ENCODE results near the gene MAMLD1.

MAMLD1 gene

DNA sequence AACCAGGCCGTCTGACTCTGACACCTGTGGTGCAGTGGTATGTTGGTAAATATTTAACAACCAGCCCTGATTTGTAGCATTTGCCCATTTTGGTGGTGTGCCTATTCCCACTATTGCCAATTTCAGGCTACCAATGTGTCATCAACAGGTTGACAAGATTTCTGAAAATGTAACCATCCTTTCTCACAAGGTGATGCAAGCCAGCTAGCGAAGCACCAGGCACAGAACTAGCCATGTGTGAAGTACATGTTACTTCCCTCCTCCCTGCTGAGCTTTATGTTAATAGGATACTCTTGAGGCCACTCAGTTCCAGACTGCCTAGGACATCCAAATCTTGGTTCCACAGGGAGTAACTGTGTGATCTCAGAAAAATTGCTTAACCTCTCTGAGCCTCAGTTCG is 7.2 kb upstream of the MAMLD1 start:
- DNase-seq = no peak

DNA sequence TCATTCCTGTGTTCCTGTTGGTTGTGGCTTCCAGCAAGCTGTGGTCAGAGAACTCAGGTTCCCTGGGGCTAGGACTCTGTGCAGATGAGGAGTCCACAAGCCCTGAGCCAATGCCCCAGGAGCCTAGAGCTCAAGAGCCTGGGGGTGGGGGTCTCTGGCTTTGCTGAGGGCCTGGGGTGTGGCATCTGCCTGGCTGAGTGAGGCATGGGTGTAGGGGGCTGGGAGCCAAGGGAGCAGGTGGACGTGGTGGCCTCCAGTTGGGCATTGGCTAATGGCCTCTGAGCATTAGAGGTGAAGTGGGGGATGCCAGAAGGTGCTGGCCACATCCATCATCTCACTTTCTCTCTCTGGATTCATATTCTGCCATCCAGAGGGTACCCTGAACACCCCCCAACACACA is 5.3 kb upstream of the MAMLD1 start:
- DNase-seq = no peak

DNA sequence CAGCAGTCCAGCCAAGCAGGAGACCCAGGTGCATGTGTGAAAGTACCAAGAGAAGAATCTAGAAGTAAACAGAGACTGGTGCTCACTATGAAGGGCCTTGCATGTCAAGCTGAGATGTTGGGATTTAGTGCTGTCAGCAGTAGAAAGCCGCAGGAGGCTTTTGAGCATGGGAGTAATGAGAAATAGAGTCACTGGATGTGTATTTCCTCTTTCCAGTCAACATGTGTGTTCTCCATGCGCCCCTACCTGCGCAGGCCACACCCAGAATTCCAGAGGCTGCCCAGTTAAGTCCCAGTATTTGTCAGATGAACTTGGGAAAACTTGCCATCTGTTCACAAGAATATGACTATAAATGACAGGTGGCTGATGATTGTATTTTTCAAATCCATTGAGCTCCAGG is 4.5 kb upstream of the MAMLD1 start:
- DNase-seq = no peak

DNA sequence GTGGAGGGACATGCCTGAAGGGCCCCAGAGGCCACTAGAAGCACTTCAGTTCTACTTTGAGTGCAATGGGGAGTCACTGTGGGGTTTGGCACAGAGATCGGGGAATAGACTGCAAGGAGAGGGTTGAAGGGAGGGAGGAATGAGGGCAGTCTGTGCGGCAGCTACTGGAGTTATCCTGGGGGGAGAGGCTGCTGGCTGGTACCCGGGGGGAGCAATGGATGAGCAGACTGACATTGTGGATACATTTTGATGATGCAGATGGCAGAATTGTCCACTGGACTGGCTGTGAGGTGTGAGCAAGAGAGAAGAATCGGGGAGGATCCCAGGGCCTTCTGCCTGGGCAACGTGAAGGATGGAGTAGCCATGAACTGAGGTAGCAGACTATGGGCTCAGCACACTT is 2.8 kb upstream of the MAMLD1 start:
- no peak for DNase-seq

DNA sequence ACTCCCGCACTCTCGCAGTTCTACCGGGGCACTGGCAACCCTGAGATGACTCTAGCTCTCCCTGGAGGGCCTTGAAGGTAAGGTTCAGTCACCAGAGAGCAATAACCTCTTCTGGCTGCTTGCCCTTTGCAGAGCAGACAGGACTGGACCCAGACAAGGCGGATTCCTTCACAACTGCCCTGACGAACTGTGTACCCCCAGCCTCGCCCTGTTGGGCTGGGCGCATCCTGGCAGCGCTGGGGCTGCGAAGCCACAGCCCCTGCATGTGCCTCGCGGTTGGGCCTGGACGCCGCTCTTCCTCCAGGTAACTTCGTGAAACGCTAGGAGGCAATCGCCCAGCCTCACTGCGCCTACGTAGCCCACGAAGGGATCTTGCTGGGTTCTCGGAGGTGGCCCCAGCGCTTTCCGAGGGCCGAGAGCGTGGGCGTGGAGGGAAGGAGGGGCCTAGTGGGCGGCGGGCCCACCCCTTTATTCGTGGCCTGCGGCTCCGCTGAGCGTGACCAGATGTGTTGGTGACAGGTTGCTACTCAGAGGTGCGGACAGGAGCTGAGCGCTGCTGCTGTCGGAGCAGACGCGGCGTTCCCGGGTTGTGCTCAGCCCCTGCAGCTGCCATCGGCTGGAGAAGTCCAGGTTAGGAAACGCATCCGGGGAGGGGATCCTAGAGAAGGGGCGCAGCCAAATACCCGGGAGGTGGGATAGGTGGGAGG is 1.9 kb upstream of the MAMLD1 start:
- DNase-seq = no peak

DNA sequence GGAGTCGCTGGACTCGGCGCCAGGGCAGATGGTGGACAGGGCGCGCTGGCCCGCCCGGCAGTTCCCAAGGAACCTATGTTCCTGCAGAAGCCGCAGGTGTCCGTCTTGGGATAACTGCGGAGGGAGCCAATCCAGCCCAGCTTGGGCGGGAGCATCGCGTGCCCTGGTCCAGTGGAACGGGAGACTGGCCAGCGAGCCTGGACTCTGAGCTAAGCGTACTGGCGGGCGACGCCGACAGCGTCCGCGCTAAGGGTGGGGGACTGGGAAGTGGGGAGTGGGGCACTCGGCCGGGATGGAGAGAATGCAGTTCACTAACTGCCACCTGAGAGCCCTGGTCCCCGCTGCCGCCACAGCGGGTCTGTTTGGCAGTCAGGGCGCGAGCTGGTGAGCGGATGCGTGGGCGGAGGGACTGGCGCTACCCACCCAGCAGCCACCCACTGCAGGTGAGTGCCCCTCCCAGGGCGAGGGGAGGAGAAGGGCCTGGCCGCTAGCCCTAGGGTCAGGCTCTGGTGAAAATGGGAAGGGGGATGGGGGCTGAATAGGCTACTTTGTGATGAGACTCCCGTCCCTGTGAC is 1.3 kb upstream of the MAMLD1 start:
- no peak for DNase-seq

DNA sequence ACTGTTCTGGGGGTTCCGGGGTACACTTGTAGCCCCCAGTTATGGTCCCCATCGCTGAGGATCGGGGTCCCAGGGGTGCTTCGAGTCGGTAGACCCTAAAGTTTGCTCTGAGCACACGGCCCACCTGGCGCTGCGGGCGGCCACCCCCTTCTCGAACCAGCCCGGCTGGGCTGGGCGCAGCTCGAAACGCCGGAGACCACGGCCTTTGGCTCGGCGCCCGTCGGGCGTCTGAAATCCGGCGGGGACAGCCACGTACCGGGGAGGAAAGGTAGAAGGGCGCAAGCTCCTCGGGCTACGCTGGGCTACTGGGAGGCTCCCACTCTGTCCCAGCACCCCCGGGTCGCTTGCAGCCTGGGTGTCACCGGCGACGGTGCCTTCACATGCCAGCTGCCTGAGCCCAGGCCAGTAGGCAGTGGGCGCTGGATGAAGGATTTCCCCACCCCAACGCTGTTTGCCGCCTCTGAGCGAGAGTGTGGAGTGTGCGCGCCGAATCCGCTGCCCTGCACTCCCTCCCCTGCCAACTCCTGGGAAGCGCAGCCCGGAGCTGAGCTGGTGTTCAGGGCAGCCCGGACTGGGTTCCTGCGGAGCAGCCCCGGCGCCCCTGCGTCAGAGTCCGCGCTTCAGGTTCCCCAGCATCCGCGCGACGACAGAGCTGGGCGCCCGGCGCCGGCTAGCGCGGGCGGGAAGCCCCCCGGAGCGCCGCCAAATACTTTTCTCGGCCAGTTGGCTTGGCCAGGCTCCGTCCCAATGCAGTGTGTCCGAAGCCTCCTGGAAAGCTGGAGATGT is 637 bp downstream of the MAMLD1 start:
- no peak for DNase-seq

DNA sequence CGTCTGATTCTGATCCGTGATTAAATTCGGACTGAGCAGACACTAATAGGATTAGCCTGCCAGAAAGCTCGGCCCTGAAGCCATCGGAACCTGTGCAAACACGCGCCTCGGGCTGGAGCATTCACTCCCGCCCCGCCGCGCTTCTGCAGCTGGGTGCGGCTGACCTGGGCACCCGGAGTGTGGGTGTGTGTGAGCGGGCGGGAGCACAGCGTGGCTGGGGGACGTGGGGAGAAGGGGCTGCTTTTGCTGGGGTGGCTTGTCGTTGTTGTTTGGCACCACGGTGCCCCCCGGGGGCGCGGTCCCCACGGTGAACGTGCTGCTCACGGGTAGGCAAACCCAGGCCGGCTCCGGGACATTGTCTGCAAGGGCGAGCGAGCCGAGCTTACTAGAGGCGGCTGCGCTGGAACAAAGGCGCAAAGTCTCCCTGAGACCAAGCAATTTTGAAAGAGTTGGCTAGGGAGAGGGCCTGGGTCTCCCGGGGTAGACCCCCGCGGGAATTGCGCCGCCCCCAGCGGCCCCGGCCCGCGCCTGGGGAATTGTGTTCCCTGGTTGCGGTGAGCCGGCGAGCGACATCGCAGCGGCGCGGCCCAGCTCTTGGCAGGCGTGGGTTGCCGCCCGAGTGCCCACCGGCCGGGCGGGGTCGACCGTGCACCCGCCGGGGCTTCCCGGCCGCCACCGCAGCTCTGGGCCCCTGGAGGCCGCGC is 1.4 kb downstream of the MAMLD1 start:
- DNase-seq = no peak

DNA sequence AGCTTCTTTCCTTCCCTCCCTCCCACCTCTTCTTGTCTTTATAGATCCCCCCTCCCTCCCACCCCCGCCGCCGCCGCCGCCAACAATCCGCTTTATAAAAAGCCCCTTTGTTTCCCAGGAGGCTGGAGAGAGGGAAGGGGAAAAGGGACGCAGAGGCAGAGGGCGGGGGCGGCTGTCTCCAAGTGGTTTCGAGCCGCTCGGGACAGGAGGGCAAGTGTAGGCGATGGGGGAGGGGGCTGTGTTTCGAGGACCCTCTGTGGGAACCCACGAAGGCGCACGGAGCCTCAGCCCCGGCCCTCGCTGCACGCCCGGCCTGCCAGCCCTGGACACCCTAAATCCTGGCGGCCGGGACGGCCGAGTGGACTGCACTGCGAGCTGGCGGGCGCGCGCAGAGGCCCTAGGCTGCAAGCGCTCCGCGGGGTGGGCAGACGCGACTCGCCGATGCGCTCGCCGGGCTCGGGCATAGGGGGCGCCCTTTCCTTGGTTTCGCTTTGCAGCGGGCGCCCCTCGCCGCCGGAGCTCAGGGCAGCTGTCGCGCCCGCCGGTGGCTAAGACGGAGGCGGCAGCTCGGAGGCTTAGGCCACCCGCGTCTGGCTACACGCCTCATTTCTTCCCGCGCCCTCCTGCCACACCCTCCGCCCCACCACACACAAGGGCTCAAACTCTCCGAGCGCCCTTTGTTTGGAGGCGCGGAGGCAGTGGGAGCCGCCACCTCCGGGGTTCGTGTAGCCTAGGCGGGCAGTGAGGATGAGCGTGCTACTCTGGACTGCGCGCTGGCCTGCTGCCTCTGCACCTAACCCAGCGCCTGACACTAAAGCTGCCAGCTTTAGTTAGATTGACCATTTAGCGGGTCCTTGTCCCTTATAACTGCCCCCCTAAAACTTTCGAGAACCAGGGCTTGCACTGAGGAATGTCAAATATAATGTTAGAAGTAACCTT is 2.2 kb downstream of the MAMLD1 start:
- DNase-seq = peak; percentile 67

DNA sequence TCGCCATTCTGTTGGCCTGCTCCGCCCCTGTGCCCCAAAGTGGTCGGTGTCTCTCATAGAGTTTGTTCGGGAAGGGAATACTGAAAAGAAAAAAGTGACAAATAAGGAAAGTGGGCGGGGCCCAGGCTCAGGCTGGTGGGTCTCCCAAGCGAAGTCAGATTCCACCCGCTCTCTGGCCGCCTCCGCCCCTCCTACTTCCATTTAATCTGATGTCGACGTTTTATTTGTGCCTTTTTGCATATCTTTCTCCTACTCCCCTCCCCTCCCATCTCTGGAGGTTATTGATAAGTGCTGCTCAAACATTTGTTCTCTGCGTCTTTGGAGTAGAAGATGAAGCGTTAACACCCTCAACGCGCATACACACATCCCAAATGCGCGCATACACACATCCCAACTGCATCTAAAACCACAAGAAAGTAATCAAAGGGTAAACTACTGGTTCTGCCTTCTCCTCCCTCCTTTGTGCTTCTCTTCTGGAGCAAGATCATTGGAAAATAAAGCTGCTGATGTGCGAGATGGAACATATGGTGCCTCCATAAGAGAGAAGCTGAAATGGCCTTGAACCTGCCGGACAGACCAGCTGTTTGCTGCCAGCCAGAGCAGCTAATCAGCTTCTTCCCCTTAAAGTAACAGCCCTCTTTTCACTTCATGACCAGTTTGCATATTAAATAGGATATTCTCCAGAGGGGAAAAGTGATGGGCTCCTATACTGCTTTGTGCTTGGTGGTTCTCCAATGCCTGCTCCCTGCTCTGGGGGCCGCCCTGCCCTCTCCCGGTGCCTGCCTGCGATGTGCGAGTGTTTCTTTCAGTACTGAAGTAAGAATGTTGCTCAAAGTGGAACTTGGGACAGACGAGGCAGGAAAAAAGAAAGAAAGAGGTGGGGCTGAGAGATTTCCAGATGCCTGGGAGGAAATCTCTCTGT is 3.1 kb downstream of the MAMLD1 start:
- DNase-seq = peak; percentile 51

DNA sequence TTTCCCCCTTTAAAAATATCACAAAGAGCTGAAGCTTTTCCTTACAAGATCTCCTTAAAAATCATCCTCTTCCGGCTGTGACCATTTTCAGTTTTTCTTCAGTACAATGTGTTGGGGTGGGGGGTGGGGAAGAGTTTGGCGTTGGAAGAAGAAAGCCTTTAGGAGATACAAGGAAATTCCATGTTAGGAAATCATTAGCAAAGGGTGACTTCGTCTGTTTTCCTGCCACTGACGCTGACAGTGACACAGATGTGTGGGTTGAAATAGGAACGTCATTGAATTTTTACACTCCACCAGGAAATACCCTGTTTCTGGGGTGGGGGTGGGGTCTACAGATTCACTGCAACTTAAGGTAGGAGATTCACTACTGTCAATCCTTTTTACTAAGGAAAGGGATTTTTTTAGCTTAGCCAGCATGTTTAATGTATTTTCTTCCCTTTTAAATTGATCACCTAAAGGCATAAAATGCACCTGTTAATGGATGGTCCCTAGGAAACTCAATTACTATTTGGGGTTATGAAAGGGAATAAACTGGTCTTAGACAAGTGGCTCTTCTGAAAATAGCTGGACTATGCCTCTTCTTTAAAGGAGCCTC is 3.9 kb downstream of the MAMLD1 start:
- DNase-seq = no peak

DNA sequence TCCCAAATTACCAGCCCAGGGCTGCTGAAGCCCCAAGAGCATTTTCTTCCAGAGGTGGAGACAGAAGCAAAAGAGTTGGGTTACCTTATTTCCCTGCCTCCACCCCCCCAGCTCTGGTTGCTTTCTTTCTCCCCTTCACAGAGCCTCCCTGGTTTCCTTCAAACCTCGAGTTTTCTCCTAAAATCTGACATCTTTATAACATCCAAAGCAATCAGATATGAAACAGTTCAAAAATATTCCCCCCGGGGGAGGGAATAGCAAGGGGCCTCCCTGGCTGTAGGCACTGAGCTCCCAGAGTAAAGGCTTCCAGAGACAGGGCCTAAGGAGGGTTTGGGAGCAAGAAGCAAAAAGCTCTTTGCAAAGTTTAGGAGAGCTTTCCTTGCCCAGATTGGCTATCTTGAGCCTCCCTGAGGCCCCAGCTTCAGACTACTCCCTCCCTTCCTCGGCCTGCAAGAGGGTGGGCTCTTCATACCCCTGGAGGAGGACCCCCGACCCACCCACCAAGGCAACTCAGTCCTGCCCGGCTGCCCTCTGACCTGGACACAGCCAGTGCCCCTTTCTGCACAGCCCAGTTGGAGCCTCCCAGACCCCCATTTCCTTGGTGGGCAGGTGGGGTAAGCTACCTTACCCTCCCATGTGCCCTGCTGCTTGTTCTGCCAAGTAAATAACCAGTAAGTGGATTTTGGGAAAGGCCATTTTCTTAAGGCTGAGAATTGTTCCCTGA is 7.6 kb downstream of the MAMLD1 start:
- no peak for DNase-seq

DNA sequence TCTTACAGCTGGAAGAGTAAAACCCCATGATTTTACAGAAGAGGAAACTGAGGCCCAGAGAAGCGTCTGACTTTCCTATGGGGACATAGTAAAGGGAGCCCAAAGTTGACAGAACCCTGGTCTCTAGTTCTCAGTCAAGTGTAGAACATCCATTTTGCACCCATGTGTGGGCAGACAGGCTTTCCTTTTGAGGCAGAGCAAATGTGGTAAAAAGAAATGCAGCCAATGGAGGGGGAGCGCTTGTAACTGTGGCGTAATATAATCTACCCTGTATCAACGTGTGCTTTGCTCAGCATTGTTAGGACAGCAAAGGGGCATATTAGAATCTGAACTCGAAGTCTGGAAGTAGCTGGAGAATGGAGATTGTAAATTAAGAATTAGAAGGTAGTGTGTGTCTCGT is 8.8 kb downstream of the MAMLD1 start:
- no peak for DNase-seq

DNA sequence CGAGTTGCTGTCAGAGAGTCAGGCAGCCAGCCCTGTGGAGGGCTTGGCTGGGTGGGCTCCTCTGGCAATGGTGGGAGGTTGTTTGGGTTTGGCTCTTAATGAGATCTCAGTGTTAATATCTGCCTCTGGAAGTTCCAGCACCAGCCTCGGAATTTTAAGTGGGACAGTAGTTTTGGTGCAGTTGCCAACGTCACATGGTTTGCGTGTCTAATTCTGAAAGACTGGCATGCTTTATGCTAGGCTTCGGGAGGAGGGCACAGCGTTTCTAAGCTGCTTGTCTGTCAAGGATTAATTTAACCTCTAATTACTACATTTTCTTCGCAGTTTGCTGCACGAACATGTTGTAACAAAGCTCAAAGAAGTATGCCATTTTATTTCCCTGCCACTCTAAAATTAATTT is 9.2 kb downstream of the MAMLD1 start:
- no peak for DNase-seq

DNA sequence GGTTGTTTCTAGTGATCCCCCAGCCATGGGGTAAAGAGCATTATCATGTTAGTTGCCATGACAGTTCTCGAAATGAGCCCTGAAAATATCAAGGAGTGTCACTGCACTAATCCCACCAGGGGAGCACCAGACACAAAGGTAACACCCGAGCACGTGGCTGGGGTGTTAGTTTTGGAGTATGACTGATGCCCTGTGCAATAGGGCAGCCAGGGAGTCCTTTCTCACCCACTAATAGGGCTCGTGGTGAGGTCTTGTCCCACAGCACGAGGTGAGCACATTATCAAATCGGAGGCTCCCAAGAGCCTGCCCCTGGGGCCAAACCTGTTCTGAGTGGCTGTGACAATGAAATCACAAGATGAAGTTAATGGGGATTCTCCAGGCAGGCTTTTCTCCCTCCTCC is 9.6 kb downstream of the MAMLD1 start:
- no peak for DNase-seq

DNA sequence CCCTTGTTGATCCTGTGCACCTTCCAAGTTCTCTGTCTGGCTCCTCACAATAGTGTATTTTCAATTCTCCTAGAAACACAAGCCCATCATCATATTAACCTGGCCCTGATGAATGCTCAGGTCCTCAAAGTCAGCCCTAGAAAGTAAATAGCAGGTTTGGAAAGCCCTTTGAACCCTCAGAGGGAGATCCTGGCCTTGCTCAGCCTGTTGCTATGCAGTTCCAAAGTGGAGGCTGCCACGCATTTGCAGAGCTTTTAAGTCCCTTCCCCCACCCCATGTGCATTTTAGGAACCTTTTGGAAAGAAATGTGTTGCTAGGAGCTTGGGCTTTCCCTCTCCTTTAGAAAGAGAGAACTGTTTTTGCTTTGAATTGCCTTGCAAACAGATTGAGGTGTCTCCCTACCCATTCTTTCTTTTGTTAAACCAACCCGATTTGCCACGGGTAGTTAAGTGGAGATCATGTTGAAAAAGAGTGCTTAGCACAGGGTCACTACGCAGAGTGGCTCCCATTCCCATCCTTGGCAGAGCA is 12.2 kb downstream of the MAMLD1 start:
- DNase-seq = no peak

DNA sequence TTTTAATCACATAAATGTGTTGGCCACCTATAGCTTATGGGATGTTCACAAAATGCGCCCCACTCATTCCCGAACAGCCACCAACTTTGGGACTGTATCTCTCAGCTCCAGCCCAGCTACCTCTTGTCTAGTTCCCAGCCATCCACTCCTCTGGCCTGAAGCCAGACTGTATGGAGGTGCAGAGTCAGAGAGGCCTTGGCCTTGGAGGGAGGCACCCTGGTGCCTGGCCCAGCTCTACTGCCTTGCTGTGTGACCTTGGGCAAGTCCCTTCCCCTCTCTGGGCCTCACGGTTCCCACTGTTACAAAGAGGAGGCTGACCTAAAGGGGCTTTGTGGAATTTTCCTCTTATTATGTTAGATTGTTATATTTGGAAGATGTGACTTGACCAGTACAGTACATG is 13.9 kb downstream of the MAMLD1 start:
- no peak for DNase-seq

DNA sequence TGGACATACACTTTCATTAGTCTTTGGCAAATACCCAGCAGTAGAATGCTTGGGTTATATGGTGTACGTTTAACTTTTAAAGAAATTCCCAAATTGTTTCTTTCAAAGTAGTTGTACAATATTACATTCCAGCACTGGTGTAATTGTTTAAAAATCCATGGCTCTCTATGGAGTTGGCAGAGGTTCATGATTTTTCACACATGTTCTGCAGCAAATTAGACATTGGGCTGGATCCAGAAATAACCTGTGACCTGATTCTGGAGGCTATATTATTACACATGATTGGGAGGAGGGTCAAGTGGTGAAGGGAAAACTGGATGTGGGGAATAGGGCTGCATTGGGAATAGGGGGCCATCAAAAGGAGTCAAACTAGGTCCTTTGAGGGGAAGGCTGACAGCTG is 41.9 kb downstream of the MAMLD1 start:
- DNase-seq = no peak

DNA sequence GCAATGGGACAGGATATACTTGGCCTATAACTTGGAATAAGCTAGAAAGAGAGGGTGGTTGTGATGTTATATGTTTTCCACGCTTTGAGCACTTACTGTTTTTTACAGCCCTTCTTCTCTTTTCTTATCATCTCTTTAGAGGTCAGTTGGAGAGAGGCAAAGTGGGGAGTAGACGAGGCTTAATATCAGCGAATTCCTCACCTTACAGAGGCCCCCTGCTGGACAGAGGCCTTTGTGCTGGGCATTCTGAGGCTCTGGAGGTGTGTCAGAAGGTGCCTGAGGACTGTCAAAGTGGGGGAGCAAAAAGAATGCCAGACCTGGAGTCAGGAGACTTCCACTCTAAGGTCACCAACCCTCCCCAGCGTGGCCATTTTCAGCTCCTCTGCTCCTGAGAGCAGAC is 42.5 kb downstream of the MAMLD1 start:
- no peak for DNase-seq

DNA sequence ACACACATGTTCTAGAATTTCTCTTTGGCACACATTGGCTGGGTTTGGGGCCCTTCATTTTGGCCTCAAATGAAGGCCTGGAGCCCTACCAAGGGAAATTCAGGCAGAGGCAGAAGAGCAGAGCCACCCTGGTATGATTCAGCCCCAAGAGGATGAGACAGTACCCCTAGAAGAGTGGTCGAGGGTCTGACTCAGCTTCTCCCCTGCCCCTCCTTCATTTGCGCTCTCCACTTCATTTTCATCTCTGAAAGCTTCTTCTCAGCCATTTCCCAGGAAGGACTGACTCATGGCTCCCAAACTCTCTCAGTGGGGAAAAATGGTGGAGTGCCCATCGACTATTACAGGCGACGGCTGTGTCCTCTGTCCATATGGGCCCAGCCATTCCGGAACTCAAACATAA is 43.5 kb downstream of the MAMLD1 start:
- DNase-seq = no peak
